KOPT-K1 (cell line): ENCODE results near the gene DCDC2C.

ENCODE experiments used
- H3K27ac ChIP-seq: fragments of 200-600 bp; sonication (generic); 2 replicates; pipeline ENCODE4 v1.5.1; 2016; ENCODE audit warnings: antibody characterized with exemption, mild to moderate bottlenecking, low read depth, low read length; ENCODE audit not compliant: poor library complexity, severe bottlenecking
- H3K36me3 ChIP-seq: fragments of 200-600 bp; sonication (generic); 2 replicates; pipeline ENCODE4 v1.5.1; 2017; ENCODE audit warnings: antibody characterized with exemption, mild to moderate bottlenecking, low read length, moderate library complexity; ENCODE audit not compliant: insufficient read depth
- H3K9me3 ChIP-seq: fragments of 200-600 bp; sonication (generic); 2 replicates; pipeline ENCODE4 v1.5.1; 2017; ENCODE audit warnings: antibody characterized with exemption, low read length, mild to moderate bottlenecking; ENCODE audit not compliant: insufficient read depth, poor library complexity, severe bottlenecking

Gene DCDC2C

DNA sequence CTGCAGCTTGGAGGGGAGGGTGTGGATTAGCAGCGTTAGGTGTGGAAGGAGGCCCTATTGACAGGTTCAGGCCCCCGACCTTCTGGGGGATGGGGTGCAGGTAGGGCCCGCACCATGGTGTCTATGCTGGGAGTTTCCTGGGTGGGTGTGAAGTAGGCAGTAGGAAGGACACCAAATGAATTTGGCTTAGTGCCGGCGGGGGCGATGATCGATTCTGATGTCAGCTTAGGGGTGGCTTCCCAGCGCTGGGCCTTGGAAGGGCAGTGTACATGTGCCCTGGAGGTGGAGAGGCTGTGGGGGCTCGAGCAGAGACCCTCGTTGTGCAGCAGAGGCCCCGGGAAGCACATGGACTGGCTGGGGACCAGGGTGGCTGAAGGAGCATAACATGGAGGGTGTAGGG lies 21.6 kb downstream of the DCDC2C start:
- no peaks in the 10 kb centered on the region for H3K36me3 ChIP-seq
- no peak overlapping the region for H3K27ac ChIP-seq
- H3K9me3 ChIP-seq = peaks cover 15% of the 10 kb centered on the region

DNA sequence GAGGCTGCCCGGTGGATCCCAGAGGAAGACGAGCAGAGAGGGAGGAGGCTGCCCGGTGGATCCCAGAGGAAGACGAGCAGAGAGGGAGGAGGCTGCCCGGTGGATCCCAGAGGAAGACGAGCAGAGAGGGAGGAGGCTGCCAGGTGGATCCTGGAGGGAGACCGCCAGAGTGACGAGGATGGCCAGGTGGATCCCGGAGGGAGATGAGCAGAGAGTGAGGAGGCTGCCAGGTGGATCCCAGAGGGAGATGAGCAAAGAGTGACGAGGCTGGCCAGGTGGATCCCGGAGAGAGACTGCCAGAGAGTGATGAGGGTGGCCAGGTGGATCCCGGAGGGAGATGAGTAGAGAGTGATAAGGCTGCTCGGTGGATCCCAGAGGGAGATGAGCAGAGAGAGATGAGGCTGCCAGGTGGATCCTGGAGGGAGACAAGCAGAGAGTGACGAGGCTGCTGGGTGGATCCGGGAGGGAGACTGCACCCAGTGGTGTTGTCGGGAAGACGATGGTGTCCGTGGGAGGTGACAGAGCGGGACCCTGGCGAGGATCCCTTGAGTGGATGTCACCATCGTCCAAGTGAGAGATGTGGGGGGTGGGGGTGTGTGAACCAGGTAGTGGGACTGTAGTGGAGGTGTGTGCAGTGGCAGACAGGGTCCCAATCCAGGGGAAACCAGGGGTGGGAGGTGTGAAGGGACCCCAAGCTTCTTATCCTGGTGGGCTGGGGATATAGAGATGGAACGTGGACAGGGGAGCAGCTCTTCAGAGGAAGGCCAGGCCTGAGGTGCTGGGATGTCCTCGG lies 22.3 kb downstream of the DCDC2C start:
- H3K27ac ChIP-seq = no peak overlapping the region
- no peaks in the 10 kb centered on the region for H3K36me3 ChIP-seq
- H3K9me3 ChIP-seq = peaks cover 8% of the 10 kb centered on the region

GRCh38 chr2:3726511-3726910 lies 23.1 kb downstream of the DCDC2C start:
- Histone ChIP-seq H3K27ac (no peak overlapping the region), H3K9me3 (peaks cover 1% of the 10 kb centered on the region), H3K36me3 (no peaks in the 10 kb centered on the region)

GRCh38 chr2:3727397-3728045 lies 24.1 kb downstream of the DCDC2C start:
- no peaks in the 10 kb centered on the region for H3K9me3 ChIP-seq
- no peaks in the 10 kb centered on the region for H3K36me3 ChIP-seq
- H3K27ac ChIP-seq = no peak overlapping the region

GRCh38 chr2:3728104-3729054 lies 25.0 kb downstream of the DCDC2C start:
- H3K27ac ChIP-seq = no peak overlapping the region

DNA sequence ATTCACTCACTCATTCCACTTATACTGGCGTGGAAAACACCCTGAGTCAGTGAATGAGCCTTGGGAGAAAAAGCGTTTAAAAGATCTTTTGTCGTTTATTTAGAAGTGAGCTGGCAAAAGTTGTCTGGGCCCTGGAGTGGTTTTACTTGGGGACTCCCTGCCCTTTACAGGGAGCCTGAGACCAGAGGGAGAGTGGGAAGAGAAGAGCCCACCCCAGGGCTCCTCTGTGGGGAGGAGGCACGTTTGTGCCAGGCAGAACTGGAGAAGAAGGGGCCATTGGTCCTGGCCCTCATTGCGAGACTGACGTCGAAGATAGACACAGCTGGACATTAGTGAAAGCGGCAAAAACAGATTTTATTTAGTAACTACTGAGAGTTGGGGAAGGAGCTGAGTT lies 25.7 kb downstream of the DCDC2C start:
- Histone ChIP-seq H3K27ac (no peak overlapping the region), H3K9me3 (no peaks in the 10 kb centered on the region), H3K36me3 (no peaks in the 10 kb centered on the region)

More at GRCh38 chr2:3728104-3729054, 25.0 kb downstream of the DCDC2C start:
- Histone ChIP-seq H3K36me3 (no peaks in the 10 kb centered on the region), H3K9me3 (no peaks in the 10 kb centered on the region)

DNA sequence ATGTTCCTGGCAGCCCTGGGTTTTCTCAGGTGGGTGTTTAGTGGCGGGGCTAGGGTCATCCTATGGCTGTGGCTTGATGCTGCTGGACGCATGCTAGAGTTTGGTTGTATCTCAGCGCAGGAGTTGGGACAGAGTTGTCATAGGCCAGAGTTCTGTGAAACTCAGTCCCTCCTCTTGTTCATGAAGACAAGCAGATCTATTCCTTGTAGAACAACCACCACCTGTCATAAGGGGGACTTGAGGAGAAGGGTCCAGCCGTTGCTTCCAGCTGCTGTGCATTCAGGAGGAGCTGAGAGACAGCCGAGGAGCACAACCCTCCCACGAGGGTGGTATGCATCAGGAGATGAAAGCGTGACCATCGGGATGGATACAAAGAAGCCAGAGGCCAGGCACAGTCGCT lies 26.4 kb downstream of the DCDC2C start:
- Histone ChIP-seq H3K9me3 (no peaks in the 10 kb centered on the region), H3K36me3 (no peaks in the 10 kb centered on the region), H3K27ac (no peak overlapping the region)

GRCh38 chr2:3730646-3731045 lies 27.3 kb downstream of the DCDC2C start:
- no peaks in the 10 kb centered on the region for H3K36me3 ChIP-seq
- H3K27ac ChIP-seq = no peak overlapping the region
- no peaks in the 10 kb centered on the region for H3K9me3 ChIP-seq

- H3K27ac ChIP-seq = no peak overlapping the region
- H3K9me3 ChIP-seq = no peaks in the 10 kb centered on the region
Observed at GRCh38 chr2:3731829-3732228, 28.5 kb downstream of the DCDC2C start.

DNA sequence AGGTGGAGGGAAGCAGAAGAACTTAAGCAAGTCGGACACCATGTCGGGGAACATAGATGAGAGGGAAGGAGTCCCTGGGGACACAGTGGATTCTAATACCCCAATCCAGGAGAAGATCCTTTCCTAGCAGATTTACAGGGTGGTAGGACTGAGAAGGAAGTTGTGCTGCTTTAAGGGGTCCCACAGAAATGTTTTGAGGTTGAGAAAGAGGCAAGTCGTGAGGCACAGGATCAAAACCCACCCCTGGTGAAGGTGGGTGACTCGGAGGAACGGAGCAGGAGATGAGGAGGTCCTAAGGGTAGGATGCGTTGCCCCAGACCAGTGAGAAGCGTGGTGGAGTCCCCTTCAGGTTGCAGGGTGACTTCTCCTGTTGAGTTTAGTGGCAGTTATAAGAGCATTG lies 32.7 kb downstream of the DCDC2C start:
- no peaks in the 10 kb centered on the region for H3K36me3 ChIP-seq

More at GRCh38 chr2:3731829-3732228, 28.5 kb downstream of the DCDC2C start:
- no peaks in the 10 kb centered on the region for H3K36me3 ChIP-seq

GRCh38 chr2:3737128-3737527 lies 33.8 kb downstream of the DCDC2C start:
- Histone ChIP-seq H3K36me3 (no peaks in the 10 kb centered on the region), H3K27ac (no peak overlapping the region), H3K9me3 (no peaks in the 10 kb centered on the region)

More for the DNA sequence above, 32.7 kb downstream of the DCDC2C start:
- Histone ChIP-seq H3K27ac (no peak overlapping the region), H3K9me3 (no peaks in the 10 kb centered on the region)

GRCh38 chr2:3738454-3738853 lies 35.1 kb downstream of the DCDC2C start:
- H3K9me3 ChIP-seq = no peaks in the 10 kb centered on the region
- H3K27ac ChIP-seq = no peak overlapping the region
- no peaks in the 10 kb centered on the region for H3K36me3 ChIP-seq

DNA sequence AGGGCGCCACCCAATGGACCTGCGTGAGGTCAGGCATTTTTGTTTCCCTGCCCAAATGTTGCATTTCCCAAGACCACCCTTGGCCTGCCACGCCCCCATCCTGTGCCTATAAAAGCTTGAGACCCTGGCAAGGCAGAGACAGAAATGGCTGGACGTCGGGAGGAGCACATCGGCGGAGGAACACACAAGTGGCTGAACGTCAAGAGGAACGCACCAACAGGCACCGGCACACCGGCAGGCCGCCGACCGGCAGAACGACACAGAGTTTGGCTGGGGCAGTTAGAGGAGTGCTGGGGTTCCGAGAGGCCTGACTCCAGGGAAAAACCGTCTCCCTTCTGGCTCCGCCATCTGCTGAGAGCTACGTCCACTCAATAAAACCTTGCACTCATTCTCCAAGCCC lies 35.9 kb downstream of the DCDC2C start:
- Histone ChIP-seq H3K9me3 (no peaks in the 10 kb centered on the region), H3K27ac (no peak overlapping the region), H3K36me3 (no peaks in the 10 kb centered on the region)

DNA sequence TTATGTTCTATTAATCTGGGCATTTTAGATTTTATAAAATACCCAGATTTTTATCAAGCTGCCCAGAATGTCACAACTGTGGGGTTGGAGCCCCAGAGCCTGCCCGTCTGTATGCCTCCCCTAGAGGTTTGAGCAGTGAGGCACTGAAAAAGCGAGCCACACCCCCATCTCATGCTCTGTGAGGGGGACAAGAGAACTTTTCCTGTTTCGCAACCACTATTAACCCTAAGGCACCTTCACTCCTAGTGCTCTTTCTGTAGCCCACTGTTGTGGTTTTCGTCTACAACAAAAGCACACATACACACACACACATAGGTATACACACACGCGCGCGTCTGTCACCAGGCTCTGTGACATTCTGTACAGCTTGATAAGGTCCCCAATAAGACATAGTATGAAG lies 38.0 kb downstream of the DCDC2C start:
- Histone ChIP-seq H3K27ac (no peak overlapping the region), H3K9me3 (no peaks in the 10 kb centered on the region), H3K36me3 (no peaks in the 10 kb centered on the region)
